Glutamatergic neuron (in vitro differentiated cells): ENCODE measurements around the gene EPB41. TPM values are rescaled to one million over a fixed set of nuclear protein-coding genes. Genes with fewer than 3 reads are reported as not detected.

ENCODE experiments used
- DNase-seq: peaks from one replicate; pipeline ENCODE4 v3.0.0; 2022
- H3K27ac Mint-ChIP-seq: one replicate; pipeline ENCODE4 v1.8.0; 2020; ENCODE audit warnings: mild to moderate bottlenecking, mixed read lengths, inconsistent platforms; ENCODE audit not compliant: unreplicated experiment
- H3K27me3 Mint-ChIP-seq: one replicate; pipeline ENCODE4 v1.8.0; 2020; ENCODE audit warnings: mild to moderate bottlenecking, moderate library complexity, mixed read lengths, inconsistent platforms; ENCODE audit not compliant: unreplicated experiment
- H3K36me3 Mint-ChIP-seq: one replicate; pipeline ENCODE4 v1.8.0; 2020; ENCODE audit warnings: mild to moderate bottlenecking, mixed read lengths, inconsistent platforms; ENCODE audit not compliant: unreplicated experiment
- H3K4me1 Mint-ChIP-seq: one replicate; pipeline ENCODE4 v1.8.0; 2020; ENCODE audit warnings: mild to moderate bottlenecking, low read depth, mixed read lengths, inconsistent platforms; ENCODE audit not compliant: unreplicated experiment
- H3K4me3 Mint-ChIP-seq: one replicate; pipeline ENCODE4 v1.8.0; 2020; ENCODE audit warnings: mild to moderate bottlenecking, mixed read lengths, inconsistent platforms; ENCODE audit not compliant: unreplicated experiment
- H3K9me3 Mint-ChIP-seq: one replicate; pipeline ENCODE4 v1.8.0; 2020; ENCODE audit warnings: mild to moderate bottlenecking, moderate library complexity, mixed read lengths, inconsistent platforms; ENCODE audit not compliant: unreplicated experiment
- total RNA-seq: library from RNA; stranded (reverse); fragmentation: NEBNext Ultra II Directional; extraction: Animal tissue kit (Norgen Biotek cat#: 25700); gene quantifications from one replicate; pipeline ENCODE4 v1.2.1, GENCODE V29; 2021; ENCODE audit not compliant: unreplicated experiment
- TF ChIP-seq, protein P1 (sequence below): fragments of 200-600 bp; sonication (generic); IDR thresholded peaks from one replicate; pipeline ENCODE4 v1.5.0; 2021; ENCODE audit not compliant: partially characterized antibody, unreplicated experiment

EPB41 gene
- total RNA-seq, 1 donor from 2014 or later, result 213 TPM

- no peak for DNase-seq
- H3K9me3 Mint-ChIP-seq, result peaks cover 10% of the 10 kb centered on the region
- H3K36me3 Mint-ChIP-seq, result peaks cover 5% of the 10 kb centered on the region
- H3K27ac Mint-ChIP-seq, result no peak overlapping the region
- no peak overlapping the region for H3K4me3 Mint-ChIP-seq
- peaks cover 18% of the 10 kb centered on the region for H3K4me1 Mint-ChIP-seq
- peaks cover 5% of the 10 kb centered on the region for H3K27me3 Mint-ChIP-seq
- TF ChIP-seq, protein P1, sequence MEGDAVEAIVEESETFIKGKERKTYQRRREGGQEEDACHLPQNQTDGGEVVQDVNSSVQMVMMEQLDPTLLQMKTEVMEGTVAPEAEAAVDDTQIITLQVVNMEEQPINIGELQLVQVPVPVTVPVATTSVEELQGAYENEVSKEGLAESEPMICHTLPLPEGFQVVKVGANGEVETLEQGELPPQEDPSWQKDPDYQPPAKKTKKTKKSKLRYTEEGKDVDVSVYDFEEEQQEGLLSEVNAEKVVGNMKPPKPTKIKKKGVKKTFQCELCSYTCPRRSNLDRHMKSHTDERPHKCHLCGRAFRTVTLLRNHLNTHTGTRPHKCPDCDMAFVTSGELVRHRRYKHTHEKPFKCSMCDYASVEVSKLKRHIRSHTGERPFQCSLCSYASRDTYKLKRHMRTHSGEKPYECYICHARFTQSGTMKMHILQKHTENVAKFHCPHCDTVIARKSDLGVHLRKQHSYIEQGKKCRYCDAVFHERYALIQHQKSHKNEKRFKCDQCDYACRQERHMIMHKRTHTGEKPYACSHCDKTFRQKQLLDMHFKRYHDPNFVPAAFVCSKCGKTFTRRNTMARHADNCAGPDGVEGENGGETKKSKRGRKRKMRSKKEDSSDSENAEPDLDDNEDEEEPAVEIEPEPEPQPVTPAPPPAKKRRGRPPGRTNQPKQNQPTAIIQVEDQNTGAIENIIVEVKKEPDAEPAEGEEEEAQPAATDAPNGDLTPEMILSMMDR, result no peak
Measured at GRCh38 chr1:28905921-28906666, 8.3 kb upstream of the EPB41 start.

DNA sequence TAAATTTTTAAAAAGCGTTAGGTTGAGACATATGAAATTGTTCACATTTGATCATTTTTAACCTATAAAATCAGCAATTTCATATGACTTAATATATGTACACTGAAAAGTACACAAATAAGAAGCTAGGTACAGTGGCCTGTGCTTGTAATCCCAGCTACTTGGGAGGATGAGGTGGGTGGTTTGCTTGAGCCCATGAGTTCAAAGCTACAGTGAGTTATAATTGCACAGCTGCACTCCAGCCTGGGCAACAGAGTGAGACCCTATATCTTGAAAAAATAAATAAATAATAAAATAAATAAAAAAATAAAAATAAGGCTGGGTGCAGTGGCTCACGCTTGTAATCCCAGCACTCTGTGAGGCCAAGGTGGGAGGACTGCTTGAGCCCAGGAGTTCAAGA lies 5.2 kb upstream of the EPB41 start:
- H3K9me3 Mint-ChIP-seq, result peaks cover 11% of the 10 kb centered on the region
- H3K4me3 Mint-ChIP-seq, result no peak overlapping the region

GRCh38 chr1:28910379-28911115 lies 3.8 kb upstream of the EPB41 start:
- H3K27me3 Mint-ChIP-seq, result peaks cover 13% of the 10 kb centered on the region
- TF ChIP-seq, protein P1, result no peak
- H3K27ac Mint-ChIP-seq, result peak overlapping the region; percentile 93
- no peaks in the 10 kb centered on the region for H3K36me3 Mint-ChIP-seq
- peaks cover 16% of the 10 kb centered on the region for H3K9me3 Mint-ChIP-seq
- H3K4me1 Mint-ChIP-seq, result peaks cover 27% of the 10 kb centered on the region
- DNase-seq, result peak; percentile 82
- peak overlapping the region; percentile 68 for H3K4me3 Mint-ChIP-seq

More for the DNA sequence above, 5.2 kb upstream of the EPB41 start:
- peaks cover 9% of the 10 kb centered on the region for H3K27me3 Mint-ChIP-seq
- H3K27ac Mint-ChIP-seq, result no peak overlapping the region
- TF ChIP-seq, protein P1, result no peak
- peaks cover 27% of the 10 kb centered on the region for H3K4me1 Mint-ChIP-seq
- DNase-seq, result no peak
- H3K36me3 Mint-ChIP-seq, result no peaks in the 10 kb centered on the region

- TF ChIP-seq, protein P1, result no peak
Measured at GRCh38 chr1:28913786-28914227, 562 bp upstream of the EPB41 start.

More at GRCh38 chr1:28913786-28914227, 562 bp upstream of the EPB41 start:
- peaks cover 35% of the 10 kb centered on the region for H3K4me1 Mint-ChIP-seq
- H3K4me3 Mint-ChIP-seq, result peak overlapping the region; percentile 70
- peak overlapping the region; percentile 62 for H3K27ac Mint-ChIP-seq
- peaks cover 19% of the 10 kb centered on the region for H3K9me3 Mint-ChIP-seq
- H3K36me3 Mint-ChIP-seq, result no peaks in the 10 kb centered on the region
- H3K27me3 Mint-ChIP-seq, result peaks cover 17% of the 10 kb centered on the region
- no peak for DNase-seq
